GM21381 (cell line): Measurements from ENCODE around the gene HOXC6.

Experiments
- ATAC-seq: cut with Tn5 transposase; IDR thresholded peaks from one replicate; pipeline ENCODE4 v1.9.1; 2021; ENCODE audit warnings: mild to moderate bottlenecking, moderate library complexity; ENCODE audit not compliant: unreplicated experiment

HOXC6 gene

GRCh38 chr12:53989227-53990113, 38.8 kb upstream of the HOXC6 start:
- no peak for ATAC-seq

GRCh38 chr12:53990311-53991076, 37.7 kb upstream of the HOXC6 start:
- no peak for ATAC-seq

GRCh38 chr12:53991077-53991460, 37.2 kb upstream of the HOXC6 start:
- no peak for ATAC-seq

- no peak for ATAC-seq
Measured at GRCh38 chr12:53992377-53992889, 35.8 kb upstream of the HOXC6 start.

- ATAC-seq = no peak
Measured at GRCh38 chr12:53993162-53994008, 34.9 kb upstream of the HOXC6 start.

- no peak for ATAC-seq
Measured at GRCh38 chr12:53994009-53994263, 34.3 kb upstream of the HOXC6 start.

DNA sequence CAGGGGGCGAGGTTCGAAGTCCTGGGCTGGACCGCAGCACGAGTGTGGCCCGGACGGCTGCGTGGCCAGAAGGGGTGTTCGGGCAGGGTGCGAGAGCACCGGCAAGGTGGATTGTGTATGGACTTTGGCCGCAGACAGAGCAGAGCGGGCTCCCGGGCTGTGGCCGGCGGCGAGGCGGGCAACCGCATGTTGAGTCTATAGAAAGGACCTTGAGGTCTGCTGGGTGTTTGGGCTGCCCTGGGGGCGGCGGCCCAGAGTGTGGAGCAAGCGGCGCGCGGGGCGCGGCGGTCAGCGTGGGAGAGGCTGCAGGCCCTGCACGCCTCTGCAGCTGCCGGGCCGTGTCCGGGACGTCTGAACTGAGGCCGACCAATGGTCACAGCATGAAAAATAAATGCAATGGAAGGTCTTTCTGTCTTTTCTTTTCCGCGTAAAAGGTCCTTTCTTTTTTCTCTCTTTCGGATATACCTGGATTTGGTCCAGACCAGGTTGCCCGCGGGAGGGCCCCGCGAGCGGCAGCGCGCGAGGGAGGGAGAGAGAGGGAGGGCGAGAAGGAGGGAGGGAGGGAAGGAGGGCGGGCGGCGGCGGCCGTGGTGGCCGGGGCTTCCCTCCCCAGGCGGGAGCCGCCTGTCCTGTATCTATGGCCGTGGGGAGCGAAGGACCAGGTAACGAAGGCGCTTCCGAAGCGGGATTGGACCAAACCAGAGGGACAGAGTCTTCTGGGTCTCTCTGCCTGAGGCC, 33.8 kb upstream of the HOXC6 start:
- ATAC-seq = no peak

DNA sequence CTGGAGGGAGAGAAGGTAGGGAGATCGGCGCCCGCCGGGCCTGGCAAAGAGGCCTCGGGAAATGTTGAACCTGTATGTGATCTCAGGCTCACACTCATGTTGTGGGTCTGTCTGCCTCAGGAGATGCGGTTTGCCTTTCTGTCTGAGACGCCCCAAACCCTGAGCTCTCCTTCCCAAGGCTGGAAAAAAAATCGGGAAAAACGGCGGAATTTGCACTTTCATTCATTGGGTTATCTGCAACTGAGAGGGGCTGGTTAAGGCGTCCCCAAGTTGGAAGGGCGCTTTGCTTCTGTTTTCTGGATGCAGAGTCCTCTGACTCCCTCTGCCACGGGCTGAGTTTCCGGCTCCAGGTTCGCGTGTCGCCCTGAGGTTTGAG, 33.2 kb upstream of the HOXC6 start:
- no peak for ATAC-seq

GRCh38 chr12:53995378-53996239, 32.6 kb upstream of the HOXC6 start:
- ATAC-seq = no peak

GRCh38 chr12:53996240-53997203, 31.7 kb upstream of the HOXC6 start:
- no peak for ATAC-seq

- ATAC-seq = no peak
Measured at GRCh38 chr12:53997204-53998109, 30.8 kb upstream of the HOXC6 start.

DNA sequence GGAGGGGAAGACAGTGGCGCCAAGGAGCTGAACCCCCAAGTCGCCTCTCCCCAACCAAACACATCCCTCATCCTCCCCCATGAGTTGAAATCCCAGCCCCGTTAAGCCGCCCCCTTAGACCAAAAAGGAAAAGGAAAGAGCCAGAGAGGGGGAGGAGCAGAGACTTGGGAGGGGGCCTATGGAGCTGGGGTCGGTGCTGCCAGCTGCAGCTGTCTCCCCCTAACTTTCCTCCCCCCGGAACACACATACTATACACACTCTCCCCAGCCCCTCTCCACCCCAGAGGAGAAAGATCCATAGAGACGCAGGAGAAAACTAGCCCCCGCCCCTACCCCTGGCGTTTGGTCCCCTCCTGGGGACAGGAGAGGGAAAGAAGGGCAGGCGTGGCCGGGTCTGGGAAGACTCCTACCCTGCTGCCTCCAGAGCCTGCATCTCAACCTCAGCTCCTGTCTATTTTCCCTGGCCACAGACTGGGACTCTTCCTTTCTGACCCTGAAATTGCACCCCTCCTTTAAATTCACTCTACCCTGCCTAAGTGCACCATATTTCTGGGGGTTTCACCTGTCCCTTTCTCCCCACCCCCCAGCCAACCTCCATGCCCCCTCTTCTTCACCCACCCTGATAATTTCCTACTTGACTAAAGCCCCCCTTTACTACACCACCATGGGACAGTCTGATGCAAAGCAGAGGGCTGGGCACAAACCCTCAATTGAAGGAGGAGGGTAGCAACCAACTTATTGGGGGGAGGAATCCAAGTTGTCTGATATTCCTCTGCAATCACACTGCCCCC, 29.9 kb upstream of the HOXC6 start:
- no peak for ATAC-seq

- no peak for ATAC-seq
Measured at GRCh38 chr12:53998900-53999236, 29.4 kb upstream of the HOXC6 start.

- ATAC-seq = no peak
Measured at GRCh38 chr12:53999559-54000115, 28.6 kb upstream of the HOXC6 start.

GRCh38 chr12:54000116-54001114, 27.8 kb upstream of the HOXC6 start, which contains the start of gene HOXC9:
Gene HOXC9 (plus strand): TSS chr12:54000161. CDS start chr12:54000189, 28 bp downstream.
- ATAC-seq = no peak
